ENCODE results near the gene AFAP1L1.

Gene AFAP1L1

GRCh38 chr5:149227168-149227826, 44.4 kb upstream of the AFAP1L1 start:
- Histone ChIP-seq H3K9ac (ENCODE audit: low read length) (no peak overlapping the region), H2AFZ (ENCODE audit: low read length) (no peak overlapping the region), H3K27ac (ENCODE audit: low read length) (no peak overlapping the region), H3K4me1 (ENCODE audit: low read length) (no peaks in the 10 kb centered on the region), H3K9me2 (replicated peaks; ENCODE audit: insufficient read depth, low read length) (no peaks in the 10 kb centered on the region), H3K4me2 (ENCODE audit: low read depth, low read length) (no peak overlapping the region), H4K20me1 (ENCODE audit: insufficient read depth, low read length) (no peaks in the 10 kb centered on the region), H3K79me2 (ENCODE audit: low read length) (no peaks in the 10 kb centered on the region), H3F3A (ENCODE audit: insufficient read depth, low read length) (no peaks in the 10 kb centered on the region), H3K4me3 (ENCODE audit: low read length) (no peak overlapping the region), H3K27me3 (replicated peaks; ENCODE audit: insufficient read depth, low read length) (no peaks in the 10 kb centered on the region), H3K36me3 (replicated peaks; ENCODE audit: insufficient read depth, low read length) (no peaks in the 10 kb centered on the region), H3K9me3 (replicated peaks; ENCODE audit: insufficient read depth, low read length) (no peaks in the 10 kb centered on the region)
- TF ChIP-seq EZH2 (optimal IDR thresholded peaks at IDR 0.05; ENCODE audit: low read depth, low read length) (no peak), EZH2phosphoT487 (IDR thresholded peaks at IDR 0.05; ENCODE audit: low read length) (no peak), CTCF (IDR thresholded peaks at IDR 0.05; ENCODE audit: low read length) (no peak)
- DNase-seq: no peak

- H4K20me1 ChIP-seq (ENCODE audit: insufficient read depth, low read length): no peaks in the 10 kb centered on the region
- no peaks in the 10 kb centered on the region for H3K9me3 ChIP-seq (replicated peaks; ENCODE audit: insufficient read depth, low read length)
- no peaks in the 10 kb centered on the region for H3K9me2 ChIP-seq (replicated peaks; ENCODE audit: insufficient read depth, low read length)
- no peaks in the 10 kb centered on the region for H3F3A ChIP-seq (ENCODE audit: insufficient read depth, low read length)
- H3K4me3 ChIP-seq (ENCODE audit: low read length): no peak overlapping the region
- no peak overlapping the region for H2AFZ ChIP-seq (ENCODE audit: low read length)
- TF ChIP-seq EZH2phosphoT487 (IDR thresholded peaks at IDR 0.05; ENCODE audit: low read length) (no peak), CTCF (IDR thresholded peaks at IDR 0.05; ENCODE audit: low read length) (peak; percentile 30)
- no peaks in the 10 kb centered on the region for H3K27me3 ChIP-seq (replicated peaks; ENCODE audit: insufficient read depth, low read length)
- no peak for DNase-seq
- H3K4me2 ChIP-seq (ENCODE audit: low read depth, low read length): no peak overlapping the region
- H3K27ac ChIP-seq (ENCODE audit: low read length): no peak overlapping the region
- H3K9ac ChIP-seq (ENCODE audit: low read length): no peak overlapping the region
- no peaks in the 10 kb centered on the region for H3K79me2 ChIP-seq (ENCODE audit: low read length)
- no peaks in the 10 kb centered on the region for H3K36me3 ChIP-seq (replicated peaks; ENCODE audit: insufficient read depth, low read length)
- H3K4me1 ChIP-seq (ENCODE audit: low read length): no peaks in the 10 kb centered on the region
These were observed 42.9 kb upstream of the AFAP1L1 start for GRCh38 chr5:149228618-149229297.

DNA sequence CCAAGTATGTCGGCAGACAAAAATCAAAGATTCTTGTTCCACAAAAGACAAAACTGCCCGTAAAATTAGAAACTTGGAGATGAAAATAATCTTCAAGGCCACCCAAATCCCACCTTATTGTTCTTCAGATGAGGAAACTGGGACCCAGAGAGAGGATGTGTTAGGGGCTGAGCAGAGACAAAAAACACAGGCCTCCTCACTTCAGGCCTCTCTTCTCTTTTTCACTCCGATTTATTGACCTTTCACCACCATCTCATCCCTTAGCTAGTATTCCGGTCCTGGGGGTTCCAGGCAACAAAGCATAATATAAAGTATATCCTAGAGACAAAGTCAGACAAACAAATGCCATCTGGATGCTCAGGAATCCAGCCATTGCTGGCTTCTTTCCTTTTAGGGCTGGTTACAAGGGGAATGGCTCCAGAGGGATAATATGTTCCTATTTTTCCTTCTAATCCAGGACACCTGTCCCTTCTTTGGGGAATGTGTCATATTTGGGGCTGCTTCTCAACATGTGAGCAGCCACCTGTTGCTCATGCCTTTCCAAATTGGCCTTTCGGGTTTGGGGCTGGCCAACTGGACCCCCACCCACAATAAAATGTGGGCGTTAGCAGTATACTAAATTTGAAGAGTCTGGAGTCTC, 42.2 kb upstream of the AFAP1L1 start:
- Histone ChIP-seq H3K27me3 (replicated peaks; ENCODE audit: insufficient read depth, low read length) (no peaks in the 10 kb centered on the region), H4K20me1 (ENCODE audit: insufficient read depth, low read length) (no peaks in the 10 kb centered on the region), H3K4me2 (ENCODE audit: low read depth, low read length) (no peak overlapping the region), H3K4me1 (ENCODE audit: low read length) (no peaks in the 10 kb centered on the region), H3K27ac (ENCODE audit: low read length) (no peak overlapping the region), H3K36me3 (replicated peaks; ENCODE audit: insufficient read depth, low read length) (no peaks in the 10 kb centered on the region), H3K79me2 (ENCODE audit: low read length) (no peaks in the 10 kb centered on the region), H3K9me3 (replicated peaks; ENCODE audit: insufficient read depth, low read length) (no peaks in the 10 kb centered on the region), H3K4me3 (ENCODE audit: low read length) (no peak overlapping the region), H3K9ac (ENCODE audit: low read length) (no peak overlapping the region), H2AFZ (ENCODE audit: low read length) (no peak overlapping the region), H3F3A (ENCODE audit: insufficient read depth, low read length) (no peaks in the 10 kb centered on the region), H3K9me2 (replicated peaks; ENCODE audit: insufficient read depth, low read length) (no peaks in the 10 kb centered on the region)
- TF ChIP-seq EZH2phosphoT487 (IDR thresholded peaks at IDR 0.05; ENCODE audit: low read length): no peak
- no peak for TF ChIP-seq CTCF (IDR thresholded peaks at IDR 0.05; ENCODE audit: low read length)
- no peak for TF ChIP-seq EZH2 (optimal IDR thresholded peaks at IDR 0.05; ENCODE audit: low read depth, low read length)
- DNase-seq: no peak
